Keratinocyte (primary cell): ENCODE data around the gene MTMR4. TPM values are rescaled to one million over a fixed set of nuclear protein-coding genes. Genes with fewer than 3 reads are reported as not detected.

ENCODE experiments used
- DNase-seq: peaks from one replicate; pipeline ENCODE4 v3.0.0-alpha.2; 2011; ENCODE audit warnings: low read depth, missing footprints, low spot score
- FAIRE-seq: peaks from 2 replicates; lab custom pipeline; 2011; peaks lifted over from hg19 to GRCh38; lab: Jason Lieb, UNC
- H2AFZ ChIP-seq: 2 replicates; pipeline ENCODE4 v1.6.0; 2012; ENCODE audit warnings: low read length, control low read depth, inconsistent platforms; ENCODE audit not compliant: control insufficient read depth
- H3K27ac ChIP-seq: 2 replicates; pipeline ENCODE4 v1.5.1; 2011; ENCODE audit warnings: low read length; ENCODE audit not compliant: control insufficient read depth, insufficient read depth
- H3K27me3 ChIP-seq: 3 replicates; pipeline ENCODE4 v1.6.0; 2011; ENCODE audit warnings: low read length; ENCODE audit not compliant: control insufficient read depth, insufficient read depth; ENCODE audit errors: extremely low read depth
- H3K36me3 ChIP-seq, 2 experiments: 2 replicates in 1 of 2; 3 replicates in 1 of 2; pipeline ENCODE4 v1.5.1; 2011; ENCODE audit warnings: low read length in 2 of 2, mild to moderate bottlenecking in 1 of 2; ENCODE audit not compliant: control insufficient read depth in 2 of 2, insufficient read depth in 2 of 2; ENCODE audit errors: extremely low read depth in 1 of 2
- H3K4me1 ChIP-seq: 3 replicates; pipeline ENCODE4 v1.5.1; 2011; ENCODE audit warnings: low read length; ENCODE audit not compliant: control insufficient read depth, insufficient read depth; ENCODE audit errors: extremely low read depth
- H3K4me2 ChIP-seq: 3 replicates; pipeline ENCODE4 v1.6.0; 2011; ENCODE audit warnings: low read depth, low read length; ENCODE audit not compliant: control insufficient read depth, insufficient read depth; ENCODE audit errors: extremely low read depth
- H3K4me3 ChIP-seq, 3 experiments: fragments of 200-600 bp in 1 of 3; sonication (generic) in 1 of 3; 2 replicates in 2 of 3; 3 replicates in 1 of 3; pipeline ENCODE4 v1.5.1; 2011 to 2016; ENCODE audit warnings: low read length in 3 of 3, mild to moderate bottlenecking in 3 of 3, control low read depth in 2 of 3, inconsistent platforms in 1 of 3, low read depth in 1 of 3, mixed read lengths in 1 of 3, mixed run types in 1 of 3, moderate library complexity in 1 of 3; ENCODE audit not compliant: control insufficient read depth in 2 of 3, insufficient read depth in 2 of 3; ENCODE audit errors: extremely low read depth in 1 of 3
- H3K79me2 ChIP-seq: 2 replicates; pipeline ENCODE4 v1.6.0; 2012; ENCODE audit warnings: low read length; ENCODE audit not compliant: control insufficient read depth, insufficient read depth
- H3K9ac ChIP-seq: 3 replicates; pipeline ENCODE4 v1.6.0; 2011; ENCODE audit warnings: low read length; ENCODE audit not compliant: control insufficient read depth, insufficient read depth; ENCODE audit errors: extremely low read depth
- H3K9me1 ChIP-seq: 3 replicates; pipeline ENCODE4 v1.6.0; 2011; ENCODE audit warnings: low read length; ENCODE audit not compliant: control insufficient read depth, insufficient read depth; ENCODE audit errors: extremely low read depth
- H3K9me3 ChIP-seq: 2 replicates; pipeline ENCODE4 v1.5.1; 2012; ENCODE audit warnings: low read depth, low read length; ENCODE audit not compliant: control insufficient read depth
- H4K20me1 ChIP-seq: 3 replicates; pipeline ENCODE4 v1.6.0; 2011; ENCODE audit warnings: low read length; ENCODE audit not compliant: control insufficient read depth, insufficient read depth; ENCODE audit errors: extremely low read depth
- EZH2 ChIP-seq: IDR thresholded peaks from one replicate; pipeline ENCODE4 v1.6.1; 2012; ENCODE audit warnings: inconsistent platforms, mild to moderate bottlenecking, low read length, moderate library complexity
- dilution Hi-C: fragments of 300-500 bp; cut with MboI; formaldehyde crosslinking; loops from one replicate; pipeline ENCODE4 v1.7.0; 2020; ENCODE audit warnings: low sequenced_read_pairs; ENCODE audit not compliant: extremely low pct_ligation_motif_present
- polyA plus RNA-seq, 5 experiments: library from polyadenylated mRNA; depleted of rRNA in 3 of 5; stranded (reverse) in 3 of 5; stranded (forward) in 1 of 5; unstranded in 1 of 5; fragments of >200 nt; gene quantifications; 1 replicate in 1 of 5; 2 replicates in 3 of 5; 3 replicates in 1 of 5; pipeline versions ENCODE4 v1.2.1 to v1.2.3, GENCODE V29; 2011 to 2012; ENCODE audit warnings: missing spikeins in 2 of 5, low read depth in 1 of 5, low replicate concordance in 1 of 5
- TF ChIP-seq, protein P1 (sequence below), 3 experiments: IDR thresholded peaks in 1 of 3; conservative IDR thresholded peaks in 1 of 3; optimal IDR thresholded peaks in 1 of 3; 2 replicates in 2 of 3; 3 replicates in 1 of 3; pipeline versions ENCODE3 to v1.5.1; 2011; ENCODE audit warnings: low read length in 3 of 3, mild to moderate bottlenecking in 3 of 3, moderate library complexity in 2 of 3, control low read depth in 1 of 3, inconsistent platforms in 1 of 3; ENCODE audit not compliant: insufficient read depth in 2 of 3; ENCODE audit errors: extremely low read depth in 1 of 3

MTMR4 gene
- polyA plus RNA-seq, 1 donor (not counting 4 experiments of a cell fraction or from before 2014, with no cell fraction given), result 18.9 TPM

DNA sequence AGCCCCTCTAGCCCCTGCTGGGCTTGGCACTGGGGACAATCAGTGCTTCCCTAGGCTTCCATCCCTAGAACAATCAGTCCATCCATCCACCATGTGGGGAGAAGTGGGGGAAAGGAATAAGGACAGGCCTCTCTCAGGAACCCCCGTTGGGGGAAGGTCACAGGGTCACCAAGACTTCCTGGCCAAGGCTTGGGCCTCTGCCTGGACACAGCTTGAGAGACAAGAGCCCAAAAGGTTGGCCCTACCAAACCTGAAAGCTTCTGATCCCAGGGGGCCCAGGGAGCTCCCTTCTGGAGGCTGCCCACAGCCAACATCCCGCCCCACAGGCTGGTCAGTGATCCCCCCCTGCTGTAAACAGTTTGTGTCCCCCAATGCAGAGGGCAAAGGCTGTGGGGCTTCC lies 16.2 kb upstream of the MTMR4 start:
- no peak for FAIRE-seq
- no peak for TF ChIP-seq EZH2
- TF ChIP-seq, protein P1, sequence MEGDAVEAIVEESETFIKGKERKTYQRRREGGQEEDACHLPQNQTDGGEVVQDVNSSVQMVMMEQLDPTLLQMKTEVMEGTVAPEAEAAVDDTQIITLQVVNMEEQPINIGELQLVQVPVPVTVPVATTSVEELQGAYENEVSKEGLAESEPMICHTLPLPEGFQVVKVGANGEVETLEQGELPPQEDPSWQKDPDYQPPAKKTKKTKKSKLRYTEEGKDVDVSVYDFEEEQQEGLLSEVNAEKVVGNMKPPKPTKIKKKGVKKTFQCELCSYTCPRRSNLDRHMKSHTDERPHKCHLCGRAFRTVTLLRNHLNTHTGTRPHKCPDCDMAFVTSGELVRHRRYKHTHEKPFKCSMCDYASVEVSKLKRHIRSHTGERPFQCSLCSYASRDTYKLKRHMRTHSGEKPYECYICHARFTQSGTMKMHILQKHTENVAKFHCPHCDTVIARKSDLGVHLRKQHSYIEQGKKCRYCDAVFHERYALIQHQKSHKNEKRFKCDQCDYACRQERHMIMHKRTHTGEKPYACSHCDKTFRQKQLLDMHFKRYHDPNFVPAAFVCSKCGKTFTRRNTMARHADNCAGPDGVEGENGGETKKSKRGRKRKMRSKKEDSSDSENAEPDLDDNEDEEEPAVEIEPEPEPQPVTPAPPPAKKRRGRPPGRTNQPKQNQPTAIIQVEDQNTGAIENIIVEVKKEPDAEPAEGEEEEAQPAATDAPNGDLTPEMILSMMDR (optimal IDR thresholded peaks at IDR 0.05 in 1 of 3, IDR thresholded peaks at IDR 0.05 in 1 of 3, conservative IDR thresholded peaks at IDR 0.05 in 1 of 3; ENCODE audit: extremely low read depth in 1 of 3, insufficient read depth in 2 of 3, low read length in 3 of 3), result no peak
- Histone ChIP-seq H2AFZ (no peak overlapping the region), H3K79me2 (no peaks in the 10 kb centered on the region), H4K20me1 (no peaks in the 10 kb centered on the region), H3K9me3 (no peaks in the 10 kb centered on the region), H3K4me1 (peaks cover 12% of the 10 kb centered on the region), H3K36me3 (no peaks in the 10 kb centered on the region), H3K9ac (no peak overlapping the region), H3K4me3 (no peak overlapping the region), H3K4me2 (no peak overlapping the region), H3K27ac (no peak overlapping the region), H3K27me3 (peaks cover 18% of the 10 kb centered on the region), H3K9me1 (no peaks in the 10 kb centered on the region)
- no peak for DNase-seq
- dilution Hi-C loops, result no loop called here

DNA sequence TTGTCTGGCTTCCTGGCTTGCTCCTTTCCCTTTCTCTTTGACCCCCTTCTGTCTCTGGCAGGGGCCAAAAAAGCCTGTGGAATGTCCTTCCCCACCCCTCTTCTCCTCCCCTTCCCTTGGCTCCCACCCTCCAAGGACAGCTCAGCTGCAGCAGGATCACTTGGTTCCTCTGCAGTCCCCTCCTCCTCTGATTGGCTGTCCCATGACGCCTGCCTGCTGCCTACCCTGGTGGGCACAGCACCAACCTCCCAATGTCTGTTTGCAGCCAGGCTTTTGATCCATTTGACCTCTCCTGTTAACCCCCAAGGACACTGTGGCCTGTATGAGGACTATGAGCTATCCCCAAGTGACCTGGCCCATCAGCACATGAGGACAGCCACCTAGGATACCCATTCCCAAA lies 14.8 kb upstream of the MTMR4 start:
- Histone ChIP-seq H3K79me2 (no peaks in the 10 kb centered on the region), H3K4me3 (no peak overlapping the region), H3K4me1 (peaks cover 22% of the 10 kb centered on the region), H3K36me3 (no peaks in the 10 kb centered on the region), H3K9ac (no peak overlapping the region), H3K27me3 (peaks cover 12% of the 10 kb centered on the region), H3K9me3 (no peaks in the 10 kb centered on the region), H3K4me2 (no peak overlapping the region), H3K9me1 (no peaks in the 10 kb centered on the region), H4K20me1 (no peaks in the 10 kb centered on the region), H2AFZ (no peak overlapping the region), H3K27ac (no peak overlapping the region)
- TF ChIP-seq EZH2, result no peak
- TF ChIP-seq, protein P1 (optimal IDR thresholded peaks at IDR 0.05 in 1 of 3, IDR thresholded peaks at IDR 0.05 in 1 of 3, conservative IDR thresholded peaks at IDR 0.05 in 1 of 3; ENCODE audit: extremely low read depth in 1 of 3, insufficient read depth in 2 of 3, low read length in 3 of 3), result no peak
- DNase-seq, result no peak
- dilution Hi-C loops, result no loop called here
- FAIRE-seq, result no peak
